HG03097 (cell line): ENCODE data around the gene HJURP.
"Not testable (repeated sequence)": the region's sequence is repeated elsewhere in the genome, so short reads cannot be mapped to it uniquely, and the experiment has no call there.

ENCODE experiments used
- ATAC-seq: cut with Tn5 transposase; IDR thresholded peaks from one replicate; pipeline ENCODE4 v1.9.1; 2021; ENCODE audit not compliant: unreplicated experiment, low FRiP score

The HJURP gene, protein sequence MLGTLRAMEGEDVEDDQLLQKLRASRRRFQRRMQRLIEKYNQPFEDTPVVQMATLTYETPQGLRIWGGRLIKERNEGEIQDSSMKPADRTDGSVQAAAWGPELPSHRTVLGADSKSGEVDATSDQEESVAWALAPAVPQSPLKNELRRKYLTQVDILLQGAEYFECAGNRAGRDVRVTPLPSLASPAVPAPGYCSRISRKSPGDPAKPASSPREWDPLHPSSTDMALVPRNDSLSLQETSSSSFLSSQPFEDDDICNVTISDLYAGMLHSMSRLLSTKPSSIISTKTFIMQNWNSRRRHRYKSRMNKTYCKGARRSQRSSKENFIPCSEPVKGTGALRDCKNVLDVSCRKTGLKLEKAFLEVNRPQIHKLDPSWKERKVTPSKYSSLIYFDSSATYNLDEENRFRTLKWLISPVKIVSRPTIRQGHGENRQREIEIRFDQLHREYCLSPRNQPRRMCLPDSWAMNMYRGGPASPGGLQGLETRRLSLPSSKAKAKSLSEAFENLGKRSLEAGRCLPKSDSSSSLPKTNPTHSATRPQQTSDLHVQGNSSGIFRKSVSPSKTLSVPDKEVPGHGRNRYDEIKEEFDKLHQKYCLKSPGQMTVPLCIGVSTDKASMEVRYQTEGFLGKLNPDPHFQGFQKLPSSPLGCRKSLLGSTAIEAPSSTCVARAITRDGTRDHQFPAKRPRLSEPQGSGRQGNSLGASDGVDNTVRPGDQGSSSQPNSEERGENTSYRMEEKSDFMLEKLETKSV

DNA sequence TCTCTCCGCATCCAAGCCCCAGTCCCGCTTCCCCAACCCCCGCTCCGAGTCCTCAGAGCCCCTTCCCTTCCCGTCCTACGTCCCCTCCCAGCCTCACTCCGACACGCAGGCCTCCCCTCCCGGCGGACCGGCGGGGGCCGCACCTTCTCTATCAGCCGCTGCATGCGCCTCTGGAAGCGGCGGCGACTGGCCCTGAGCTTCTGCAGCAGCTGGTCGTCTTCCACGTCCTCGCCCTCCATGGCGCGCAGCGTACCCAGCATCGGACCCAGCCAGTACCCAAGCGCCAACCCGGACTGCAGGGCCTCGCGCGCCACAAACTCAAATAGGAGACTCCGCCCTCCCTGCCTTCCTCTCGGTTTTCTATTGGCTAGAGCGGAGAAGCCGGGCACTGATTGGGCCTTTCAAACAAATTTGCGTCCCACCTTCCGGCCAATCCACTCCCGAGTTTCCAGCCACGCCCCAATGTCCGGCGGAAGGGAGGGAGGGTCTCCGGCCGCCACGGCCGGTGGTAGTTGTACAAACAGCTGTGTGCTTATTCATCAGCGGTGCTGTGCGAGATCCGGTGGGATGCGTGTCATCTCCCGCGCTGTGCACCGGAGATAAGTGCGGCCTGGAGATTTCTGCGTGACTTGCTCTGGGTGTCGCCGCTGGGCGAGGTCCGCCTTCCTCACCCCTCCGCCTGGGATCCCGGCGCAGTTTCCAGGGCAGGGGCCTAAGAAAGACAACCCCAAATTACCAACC is at the start of gene HJURP:
Gene HJURP, minus strand, starts transcription at position 295 of the 741 bp plus-strand sequence. Its CDS starts 35 bp downstream, at position 260.
- peak; percentile 82 for ATAC-seq

DNA sequence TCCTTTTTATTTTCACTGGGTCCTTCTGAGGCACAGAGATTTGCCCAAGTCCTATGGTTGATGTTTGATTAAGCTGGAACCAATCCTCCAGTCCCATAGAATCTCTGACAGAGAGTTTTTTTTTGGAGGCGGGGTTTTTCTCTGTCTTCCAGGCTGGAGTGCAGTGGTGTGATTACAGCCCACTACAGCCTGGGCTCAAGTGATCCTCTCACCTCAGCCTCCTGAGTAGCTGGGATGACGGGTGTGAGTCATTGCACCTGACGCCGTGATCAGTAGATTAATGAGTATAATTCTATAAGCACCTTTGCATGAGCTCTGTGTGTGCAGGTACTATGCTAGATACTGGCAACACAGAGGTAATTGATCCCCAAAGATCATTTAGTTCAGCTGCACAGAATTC is 47.5 kb upstream of the HJURP start:
- no peak for ATAC-seq

DNA sequence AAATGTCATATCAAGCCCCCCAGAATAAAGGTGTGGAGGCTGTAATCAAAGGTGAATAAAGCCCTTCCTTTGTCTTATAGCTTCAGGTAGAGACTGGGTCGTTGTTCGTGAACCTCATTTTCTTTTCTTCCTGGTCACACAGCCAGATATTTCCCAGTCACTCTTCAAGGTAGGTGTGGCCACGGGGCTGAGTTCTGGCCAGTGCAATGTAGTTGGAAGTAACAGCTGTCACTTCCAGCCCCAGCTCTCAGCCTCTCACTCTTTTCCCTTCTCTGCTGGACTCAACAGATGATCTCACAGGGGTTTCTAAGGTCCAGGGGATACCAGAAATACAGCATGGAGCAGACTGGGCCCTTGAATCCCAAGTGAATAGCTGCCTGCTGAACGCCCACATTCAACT is 47.0 kb upstream of the HJURP start:
- ATAC-seq, result no peak

DNA sequence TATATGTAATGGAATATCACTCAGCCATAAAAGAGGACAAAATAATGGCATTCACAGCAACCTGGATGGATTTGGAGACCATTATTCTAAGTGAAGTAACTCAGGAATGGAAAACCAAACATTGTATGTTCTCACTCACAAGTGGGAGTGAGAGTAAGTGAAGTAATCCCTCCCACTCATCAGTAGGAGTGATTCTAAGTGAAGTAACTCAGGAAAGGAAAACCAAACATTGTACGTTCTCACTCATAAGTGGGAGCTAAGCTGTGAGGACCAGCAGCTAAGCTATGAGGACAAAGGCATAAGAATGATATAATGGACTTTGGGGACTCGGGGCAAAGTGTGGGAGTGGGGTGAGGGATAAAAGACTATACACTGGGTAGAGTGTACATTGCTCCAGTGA is 41.9 kb upstream of the HJURP start:
- ATAC-seq, result not testable (repeated sequence)

DNA sequence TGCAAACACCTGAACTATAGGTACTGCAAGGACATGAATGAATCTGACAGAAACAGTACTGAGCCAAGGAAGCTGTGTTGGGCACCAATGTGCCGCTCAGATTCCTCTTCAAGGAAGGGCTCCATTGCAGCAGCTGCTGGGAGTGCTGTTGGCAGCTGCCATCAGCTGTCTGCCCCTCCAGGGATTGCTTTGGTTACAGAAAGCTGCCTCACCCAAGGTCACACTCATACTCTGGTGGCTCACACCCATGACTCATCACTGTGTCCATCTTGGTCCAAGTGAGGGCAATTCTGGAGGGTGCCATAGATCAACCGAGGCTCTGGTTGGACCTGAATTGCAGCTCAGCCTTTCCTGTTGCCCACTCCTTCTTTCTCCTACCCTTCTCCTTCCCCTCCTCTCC is 38.5 kb upstream of the HJURP start:
- ATAC-seq, result no peak

DNA sequence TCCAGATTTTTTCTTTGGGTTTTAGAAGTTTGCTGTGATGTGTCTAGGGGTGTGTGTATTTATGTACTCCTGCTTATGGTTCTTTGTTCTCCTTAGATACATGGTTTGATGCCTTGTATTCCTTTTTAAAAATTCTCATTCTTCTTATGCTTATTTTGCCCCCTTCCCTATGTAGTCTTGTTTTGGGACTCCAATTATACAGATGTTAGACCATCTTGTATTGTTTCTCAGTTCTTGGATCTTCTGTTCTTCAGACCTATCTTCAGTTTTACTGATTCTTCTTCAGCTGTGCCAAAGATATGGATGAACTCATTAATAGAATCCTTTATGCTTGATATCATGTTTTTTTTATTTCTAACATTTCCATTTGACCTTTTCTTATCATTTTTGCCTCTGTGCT is 28.0 kb upstream of the HJURP start:
- ATAC-seq, result no peak

DNA sequence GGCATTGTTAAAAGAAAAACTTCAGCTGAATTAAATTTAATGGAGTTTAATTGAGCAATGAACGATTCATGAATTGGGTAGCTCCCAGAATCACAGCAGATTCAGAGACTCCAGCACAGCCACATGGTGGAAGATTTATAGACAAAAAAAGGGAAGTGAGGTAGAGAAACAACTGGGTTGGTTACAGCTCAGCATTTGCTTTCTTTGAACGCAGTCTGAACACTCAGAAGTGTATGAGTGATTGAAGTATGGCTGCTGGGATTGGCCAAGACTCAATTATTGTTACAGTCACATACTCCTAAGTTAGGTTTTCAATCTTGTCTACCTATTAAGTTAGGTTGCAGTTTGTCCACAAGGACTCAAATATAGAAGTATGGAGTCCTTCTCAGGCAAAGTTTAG is 17.8 kb upstream of the HJURP start:
- ATAC-seq, result not testable (repeated sequence)

DNA sequence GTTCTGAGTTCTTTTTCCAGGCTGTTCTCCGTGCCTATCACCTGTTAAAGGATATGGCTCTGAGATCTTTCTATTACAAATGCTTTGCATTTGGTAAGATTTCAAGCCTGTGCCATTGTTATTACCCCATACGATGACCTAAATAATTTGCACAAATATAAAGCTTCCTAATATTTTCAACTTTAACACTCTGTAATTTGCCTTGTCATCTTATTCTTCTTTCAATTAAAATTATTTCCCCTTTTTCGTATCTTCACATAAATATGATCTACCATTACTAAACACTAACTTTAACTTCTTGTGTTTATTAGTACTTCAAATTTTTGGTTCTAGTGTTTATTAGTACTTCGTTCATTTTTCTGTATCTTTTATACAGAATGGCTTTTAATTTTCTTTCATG is 17.1 kb upstream of the HJURP start:
- ATAC-seq, result no peak

DNA sequence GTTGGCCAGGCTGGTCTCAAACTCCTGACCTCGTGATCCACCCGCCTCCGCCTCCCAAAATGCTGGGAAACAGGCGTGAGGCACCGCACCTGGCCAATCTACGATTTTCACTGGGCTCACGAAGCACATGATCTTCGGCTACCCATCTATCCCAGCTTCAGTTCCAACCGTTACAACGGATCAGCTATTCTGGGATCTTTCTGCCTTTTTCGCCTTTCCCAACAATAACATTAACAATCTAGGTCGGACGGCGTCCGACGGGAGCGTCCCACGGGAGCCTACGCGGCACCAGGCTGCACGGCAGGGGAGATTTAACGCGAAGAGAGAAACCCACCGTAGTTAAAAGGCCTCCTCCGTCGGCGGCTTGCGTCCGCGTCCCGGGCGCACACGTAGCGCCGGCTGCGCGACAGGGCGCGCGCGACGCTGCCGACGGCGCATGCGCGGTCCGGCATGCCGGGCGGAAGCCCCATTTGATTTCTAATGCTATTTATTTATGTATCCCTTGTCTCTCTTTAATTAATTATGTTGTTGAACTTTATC is 13.7 kb upstream of the HJURP start, which contains the start of gene MSL3B:
Gene MSL3B, minus strand, starts transcription at position 394 of the 540 bp plus-strand sequence.
- ATAC-seq, result peak; percentile 57

DNA sequence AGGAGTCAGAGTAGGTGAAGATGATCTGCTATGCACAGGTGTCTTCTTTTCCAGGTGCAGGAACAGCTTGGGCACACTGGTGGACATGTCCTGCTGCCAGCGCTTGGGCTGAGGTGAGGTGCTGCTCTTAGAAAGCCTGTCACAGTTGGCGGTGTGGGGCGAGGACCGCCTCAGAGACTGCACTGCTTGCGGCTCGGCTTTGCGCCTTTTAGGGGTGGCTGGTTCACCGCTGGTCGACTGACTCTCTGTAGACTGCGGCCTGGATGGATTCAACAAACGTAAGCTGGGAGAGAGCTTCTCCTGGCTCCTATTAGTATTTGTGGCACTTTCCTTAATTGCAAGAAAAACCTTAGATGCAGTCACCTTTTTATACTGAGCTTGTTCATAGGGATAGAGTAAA is 12.1 kb upstream of the HJURP start:
- no peak for ATAC-seq

DNA sequence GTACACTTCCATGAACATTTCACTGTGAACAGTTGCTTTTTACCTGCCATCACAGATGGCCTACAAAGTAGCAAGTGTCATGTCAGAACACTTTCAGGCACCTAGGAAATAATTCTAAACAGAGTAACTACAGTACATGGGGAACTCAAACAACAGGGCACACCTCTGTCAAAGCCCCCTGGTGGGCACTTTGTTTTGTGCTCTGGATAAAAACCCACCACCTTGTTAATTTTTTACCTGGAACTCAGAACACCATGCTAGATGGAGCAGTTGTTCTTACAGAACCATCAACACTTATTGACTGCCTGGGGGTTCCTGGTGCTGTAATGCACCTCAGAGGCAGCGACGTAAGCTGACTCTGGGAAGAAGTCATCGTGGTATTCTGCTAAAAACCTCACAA is 11.5 kb upstream of the HJURP start:
- ATAC-seq, result no peak

DNA sequence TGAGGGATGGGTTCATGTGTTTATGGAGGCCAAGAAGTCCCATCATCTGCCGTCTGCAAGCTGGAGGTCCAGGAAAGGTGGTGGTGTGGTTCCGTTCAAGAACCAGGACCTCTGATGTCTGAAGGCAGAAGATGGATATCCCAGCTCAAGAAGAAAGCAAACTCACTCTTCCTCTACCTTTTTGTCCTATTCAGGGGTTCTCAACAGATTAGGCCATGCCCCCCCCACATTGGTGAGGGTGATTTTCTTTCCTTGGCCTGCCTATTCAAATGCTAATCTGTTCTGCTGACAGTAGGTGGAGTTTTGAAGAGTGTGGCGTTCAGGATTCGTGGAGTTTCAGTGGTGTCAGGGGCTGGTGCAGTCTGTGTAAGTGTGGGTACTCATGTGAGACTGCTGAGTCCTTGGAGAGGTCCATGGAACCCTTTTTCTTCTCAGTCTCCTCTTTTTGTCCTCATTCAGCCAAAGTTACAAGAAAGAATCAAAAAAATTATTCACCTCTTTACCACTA is 8.0 kb upstream of the HJURP start:
- no peak for ATAC-seq

DNA sequence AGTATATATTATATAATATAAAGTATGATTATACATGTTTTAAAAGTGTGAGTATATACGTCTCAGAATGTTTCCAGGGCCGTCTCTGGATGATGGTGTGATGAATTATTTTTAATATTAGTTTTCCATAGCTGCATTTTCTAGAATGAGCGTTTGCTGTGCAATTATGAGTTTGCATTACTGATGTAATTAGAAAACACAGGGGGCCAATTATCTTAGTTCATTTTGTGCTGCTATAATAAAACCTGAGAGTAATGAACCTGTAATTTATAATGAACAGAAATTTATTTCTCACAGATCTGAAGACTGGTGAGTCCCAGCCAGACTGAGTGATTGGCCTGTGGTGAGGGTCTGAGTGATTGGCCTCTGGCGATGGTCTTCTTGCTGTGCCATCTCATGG is 4.0 kb upstream of the HJURP start:
- no peak for ATAC-seq

DNA sequence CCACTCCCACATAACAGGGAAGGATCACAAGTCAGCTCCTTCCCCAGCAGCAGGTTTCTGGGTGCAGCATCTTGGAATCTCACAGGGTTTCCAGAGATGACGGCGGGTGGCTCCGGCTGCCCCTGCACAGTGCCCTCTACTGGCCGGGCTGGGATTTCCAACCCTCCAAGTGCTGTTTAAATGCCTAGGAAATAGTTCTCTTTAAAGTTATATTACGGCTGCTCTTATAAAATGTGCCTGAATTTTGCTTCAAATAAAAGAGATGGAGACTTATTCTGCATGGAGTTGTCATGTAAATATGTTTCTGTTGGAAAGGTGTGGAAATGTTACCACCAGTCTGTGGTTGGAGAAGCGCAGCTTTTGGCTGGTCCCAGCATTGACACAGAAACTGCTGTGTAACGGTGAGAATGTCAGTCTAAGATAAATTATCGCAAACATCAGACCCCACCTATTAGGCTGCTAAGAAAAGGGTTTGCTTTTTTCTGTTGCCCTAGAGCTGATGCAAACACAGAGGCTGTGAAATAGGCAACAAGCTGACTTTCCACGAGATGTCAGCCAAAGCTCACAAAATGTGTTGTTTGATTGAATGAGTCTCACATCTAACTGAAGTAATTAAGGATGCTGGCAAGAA is 3.3 kb upstream of the HJURP start:
- no peak for ATAC-seq

DNA sequence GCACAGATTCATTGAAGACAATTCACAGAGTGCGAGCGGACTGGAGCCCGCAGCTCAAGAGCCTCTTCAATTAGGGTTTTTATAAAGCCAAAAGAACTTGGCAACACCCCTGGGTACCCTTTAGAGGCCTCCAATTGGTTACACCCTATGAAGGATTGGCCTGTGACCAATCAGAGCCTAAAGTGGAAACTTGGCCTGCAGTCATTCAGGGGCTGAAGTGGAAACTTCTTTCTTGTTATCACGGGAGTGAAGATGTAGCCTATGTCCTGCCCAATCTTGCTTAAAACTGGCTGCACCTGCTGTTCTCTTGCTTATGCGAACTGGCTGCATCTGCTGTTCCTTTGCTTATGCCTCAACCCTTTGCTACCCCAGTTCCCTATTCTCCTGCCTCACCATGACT is 1.8 kb upstream of the HJURP start:
- no peak for ATAC-seq

DNA sequence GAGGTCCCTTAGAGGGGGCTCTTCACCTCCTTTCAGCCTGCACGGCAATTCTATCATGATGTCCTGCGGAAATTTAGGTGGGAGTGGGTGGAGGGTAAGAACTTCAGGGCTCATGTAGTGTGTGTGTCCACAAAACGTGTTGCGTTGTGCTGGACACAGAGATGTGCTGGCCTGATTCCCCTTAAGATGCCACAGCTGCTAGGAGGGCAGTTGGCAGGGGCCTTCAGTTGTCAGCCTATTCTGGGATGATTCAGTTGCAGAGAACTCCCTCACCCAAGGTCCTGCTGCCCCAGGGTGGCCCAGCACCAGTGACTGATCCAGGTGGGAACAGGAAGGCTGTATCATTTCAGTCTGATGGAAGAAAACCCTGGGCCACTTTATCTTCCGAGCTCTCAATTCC is 1.0 kb upstream of the HJURP start:
- no peak for ATAC-seq

DNA sequence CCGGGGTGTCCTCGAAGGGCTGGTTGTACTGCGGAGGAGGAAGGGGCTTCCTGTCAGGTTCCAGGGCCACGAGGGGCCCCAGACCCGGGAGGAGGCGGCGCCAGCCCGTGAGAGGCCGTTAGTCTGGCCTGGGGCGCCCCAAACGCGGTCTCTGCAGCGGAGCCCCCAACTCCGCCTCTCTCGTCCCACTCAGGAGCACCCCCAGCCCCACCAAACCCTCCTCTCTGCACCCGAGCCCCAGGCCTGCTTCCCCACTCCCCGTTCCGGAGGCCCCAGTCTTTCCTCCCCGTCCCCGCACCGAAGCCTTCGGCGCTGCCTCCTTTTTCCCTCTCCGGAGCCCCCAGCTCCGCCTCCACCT is 473 bp downstream of the HJURP start:
- no peak for ATAC-seq

DNA sequence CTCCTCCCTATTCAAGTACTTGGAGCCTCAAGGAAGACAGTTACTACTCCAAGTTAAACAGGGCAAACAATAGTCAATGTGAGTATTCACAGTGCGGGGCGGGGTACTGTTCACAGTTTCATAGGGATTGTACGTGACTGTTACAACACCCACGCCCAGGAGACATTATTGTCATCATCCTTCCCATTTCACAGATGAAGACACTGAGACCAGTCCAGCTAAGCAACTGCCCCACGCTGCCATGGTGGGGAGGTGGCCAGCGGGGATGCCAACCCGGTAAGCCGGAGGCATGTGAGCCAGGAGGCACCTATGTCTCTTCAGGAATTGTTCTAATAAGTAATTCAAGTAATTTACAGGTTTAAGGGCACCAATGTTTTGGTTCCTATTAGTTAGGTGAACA is 982 bp downstream of the HJURP start:
- no peak for ATAC-seq

DNA sequence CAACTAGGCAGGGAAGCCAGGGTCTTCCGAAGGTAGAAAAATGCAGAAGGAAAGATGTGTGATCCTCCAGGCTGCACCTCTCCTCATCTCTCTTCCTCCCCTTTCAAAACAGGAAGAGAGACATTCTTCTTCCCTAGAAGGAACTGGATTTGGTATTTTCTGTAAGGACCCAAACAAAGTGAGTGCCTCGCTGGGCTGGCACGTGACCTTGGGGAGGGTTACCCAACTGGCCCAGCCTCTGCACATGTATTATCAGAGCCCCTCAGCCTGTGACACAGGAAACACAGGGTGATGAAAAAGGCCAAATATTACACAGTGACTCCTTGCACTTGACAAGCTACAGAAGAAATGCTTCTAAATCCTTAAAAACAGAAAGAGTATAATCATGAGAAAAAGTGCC is 2.3 kb downstream of the HJURP start:
- no peak for ATAC-seq

DNA sequence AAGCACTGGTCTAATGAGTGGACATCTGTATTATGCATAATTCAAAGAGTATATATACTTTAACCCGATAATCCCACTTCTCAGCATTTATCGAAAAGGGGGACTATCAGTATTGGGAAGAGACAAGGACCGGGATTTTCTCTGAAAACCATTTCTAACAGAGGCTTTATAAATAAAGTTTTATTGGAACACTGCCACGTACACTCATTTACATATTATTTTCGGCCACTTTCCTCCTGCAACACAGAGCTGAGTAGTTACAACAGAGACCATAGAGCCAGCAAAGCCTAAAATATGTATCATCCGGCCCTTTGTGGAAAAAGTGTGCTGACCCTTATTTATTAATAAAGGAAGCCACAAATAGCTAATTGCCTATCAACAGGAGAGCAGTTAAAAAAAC is 3.2 kb downstream of the HJURP start:
- ATAC-seq, result no peak
